ENCODE results near the gene DCST1.

- TF ChIP-seq CTCF (IDR thresholded peaks at IDR 0.05): no peak
- no peak for TF ChIP-seq POLR2A (IDR thresholded peaks at IDR 0.05)
These were observed 36.5 kb upstream of the DCST1 start for GRCh38 chr1:154996966-154997701.

All from esophagus squamous epithelium (tissue), 4 donors.